Right lobe of liver (tissue), 6 donors: Measurements from ENCODE around the gene MINK1. TPM values are rescaled to one million over a fixed set of nuclear protein-coding genes. Genes with fewer than 3 reads are reported as not detected.

Source experiments
- ATAC-seq, 4 donors: fragments of 200-7000 bp; cut with Tn5 transposase; one replicate each; pipeline ENCODE4 v1.9.1; 2020; ENCODE audit warnings: mild to moderate bottlenecking in 4 of 4, moderate library complexity in 4 of 4
- DNase-seq, 3 donors: peaks; one replicate each; pipeline ENCODE4 v3.0.0-alpha.2; 2020
- H3K27ac ChIP-seq, 3 donors: fragments of 200-600 bp; one replicate each; pipeline ENCODE4 v1.8.0; 2022
- H3K27me3 ChIP-seq, 2 donors: fragments of 200-600 bp; one replicate each; pipeline ENCODE4 v1.8.0; 2022
- H3K36me3 ChIP-seq, 4 donors: fragments of 200-600 bp; sonication (generic) in 1 of 4; one replicate each; pipeline versions ENCODE4 v1.5.1 to v1.8.0; 2017 to 2022; ENCODE audit warnings: control low read depth in 1 of 4
- H3K4me1 ChIP-seq, 4 donors: fragments of 200-600 bp; sonication (generic) in 1 of 4; one replicate each; pipeline versions ENCODE4 v1.5.1 to v1.8.0; 2017 to 2022; ENCODE audit warnings: control low read depth in 1 of 4
- H3K4me3 ChIP-seq, 3 donors: fragments of 200-600 bp; one replicate each; pipeline ENCODE4 v1.8.0; 2022
- H3K9me3 ChIP-seq, 4 donors: fragments of 200-600 bp; sonication (generic) in 1 of 4; one replicate each; pipeline versions ENCODE4 v1.5.1 to v1.8.0; 2017 to 2022; ENCODE audit warnings: control low read depth in 1 of 4
- POLR2A ChIP-seq: fragments of 450-650 bp; IDR thresholded peaks from one replicate; pipeline ENCODE4 v1.6.1; 2017; ENCODE audit warnings: antibody characterized with exemption, mild to moderate bottlenecking
- WGBS: methylation state at CpG from one replicate; pipeline ENCODE4 v1.1.6; 2018; ENCODE audit warnings: low coverage, low lambda C conversion rate; ENCODE audit not compliant: insufficient coverage; ENCODE audit errors: missing lambda C conversion rate; 5-methylcytosine and 5-hydroxymethylcytosine counted together
- intact Hi-C, 2 donors: fragments of 100-400 bp; cut with DNase I; formaldehyde crosslinking; loops; one replicate each; pipeline versions ENCODE4 v1.11.2 to v1.14.1; 2022
- total RNA-seq, 6 experiments: library from RNA; depleted of rRNA in 2 of 6; stranded (reverse); fragments of >200 nt in 2 of 6; fragmentation: NEBNext Ultra II Directional in 3 of 6; extraction: Animal tissue kit (Norgen Biotek cat#: 25700) in 3 of 6; gene quantifications; one replicate each; pipeline versions ENCODE4 v1.1.0 to v1.2.4, GENCODE V29; 2016 to 2023
- TF ChIP-seq, protein P1 (sequence below), 4 donors: fragments of 200-600 bp in 3 of 4; fragments of 450-650 bp in 1 of 4; IDR thresholded peaks; one replicate each; pipeline versions ENCODE4 v1.5.1 to v1.8.0; 2016 to 2022; ENCODE audit warnings: antibody characterized with exemption in 4 of 4, mild to moderate bottlenecking in 2 of 4
- donor health status: DM: no; HTN: yes; CAD: no.
- donor health status: DM: no; HTN: no; CAD: no.
- donor health status: DM: no; HTN: no; CAD: no.
- donor health status: DM: no; HTN: yes; CAD: no.
- donor health status: DM: no; HTN: yes; CAD: no.

MINK1 gene
- total RNA-seq, 6 experiments from 2014 or later = 20.3 to 42.5 (median 28.0) TPM

DNA sequence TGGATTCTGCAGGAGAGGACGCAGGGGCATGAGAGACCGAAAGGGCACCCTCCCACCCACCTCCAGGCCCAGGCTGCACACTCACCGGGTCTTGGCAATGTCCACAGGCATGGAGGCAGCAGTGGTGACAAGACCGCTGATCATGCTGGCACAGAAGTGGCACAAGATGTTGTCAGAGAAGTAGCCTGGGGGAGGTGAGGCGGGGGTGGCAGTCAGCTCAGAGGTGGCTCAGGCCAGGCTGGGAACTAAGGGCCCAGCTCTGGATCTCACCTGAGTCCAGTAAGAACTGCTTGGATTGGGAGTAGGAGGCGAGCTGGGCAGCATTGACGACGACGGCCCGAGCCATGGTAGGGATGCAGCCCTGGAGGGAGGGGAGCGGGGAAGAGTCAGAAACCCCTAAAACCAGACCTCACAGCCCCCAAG lies 104.9 kb downstream of the MINK1 start:
- H3K9me3 ChIP-seq = no peaks in the 10 kb centered on the region
- 100% methylated on average over 6 of the region's 11 CpGs for WGBS
- H3K27ac ChIP-seq = no peak overlapping the region
- H3K4me3 ChIP-seq = no peak overlapping the region
- no peaks in the 10 kb centered on the region for H3K27me3 ChIP-seq
- H3K36me3 ChIP-seq = peaks cover 0 to 27% (median 3%) of the 10 kb centered on the region in 4 donors
- TF ChIP-seq POLR2A = no peak
- TF ChIP-seq, protein P1, sequence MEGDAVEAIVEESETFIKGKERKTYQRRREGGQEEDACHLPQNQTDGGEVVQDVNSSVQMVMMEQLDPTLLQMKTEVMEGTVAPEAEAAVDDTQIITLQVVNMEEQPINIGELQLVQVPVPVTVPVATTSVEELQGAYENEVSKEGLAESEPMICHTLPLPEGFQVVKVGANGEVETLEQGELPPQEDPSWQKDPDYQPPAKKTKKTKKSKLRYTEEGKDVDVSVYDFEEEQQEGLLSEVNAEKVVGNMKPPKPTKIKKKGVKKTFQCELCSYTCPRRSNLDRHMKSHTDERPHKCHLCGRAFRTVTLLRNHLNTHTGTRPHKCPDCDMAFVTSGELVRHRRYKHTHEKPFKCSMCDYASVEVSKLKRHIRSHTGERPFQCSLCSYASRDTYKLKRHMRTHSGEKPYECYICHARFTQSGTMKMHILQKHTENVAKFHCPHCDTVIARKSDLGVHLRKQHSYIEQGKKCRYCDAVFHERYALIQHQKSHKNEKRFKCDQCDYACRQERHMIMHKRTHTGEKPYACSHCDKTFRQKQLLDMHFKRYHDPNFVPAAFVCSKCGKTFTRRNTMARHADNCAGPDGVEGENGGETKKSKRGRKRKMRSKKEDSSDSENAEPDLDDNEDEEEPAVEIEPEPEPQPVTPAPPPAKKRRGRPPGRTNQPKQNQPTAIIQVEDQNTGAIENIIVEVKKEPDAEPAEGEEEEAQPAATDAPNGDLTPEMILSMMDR (IDR thresholded peaks at IDR 0.05) = no peak
- intact Hi-C loops = no loop called here
- DNase-seq = no peak
- H3K4me1 ChIP-seq = peaks cover 0 to 34% (median 14%) of the 10 kb centered on the region in 4 donors
- no peak for ATAC-seq

DNA sequence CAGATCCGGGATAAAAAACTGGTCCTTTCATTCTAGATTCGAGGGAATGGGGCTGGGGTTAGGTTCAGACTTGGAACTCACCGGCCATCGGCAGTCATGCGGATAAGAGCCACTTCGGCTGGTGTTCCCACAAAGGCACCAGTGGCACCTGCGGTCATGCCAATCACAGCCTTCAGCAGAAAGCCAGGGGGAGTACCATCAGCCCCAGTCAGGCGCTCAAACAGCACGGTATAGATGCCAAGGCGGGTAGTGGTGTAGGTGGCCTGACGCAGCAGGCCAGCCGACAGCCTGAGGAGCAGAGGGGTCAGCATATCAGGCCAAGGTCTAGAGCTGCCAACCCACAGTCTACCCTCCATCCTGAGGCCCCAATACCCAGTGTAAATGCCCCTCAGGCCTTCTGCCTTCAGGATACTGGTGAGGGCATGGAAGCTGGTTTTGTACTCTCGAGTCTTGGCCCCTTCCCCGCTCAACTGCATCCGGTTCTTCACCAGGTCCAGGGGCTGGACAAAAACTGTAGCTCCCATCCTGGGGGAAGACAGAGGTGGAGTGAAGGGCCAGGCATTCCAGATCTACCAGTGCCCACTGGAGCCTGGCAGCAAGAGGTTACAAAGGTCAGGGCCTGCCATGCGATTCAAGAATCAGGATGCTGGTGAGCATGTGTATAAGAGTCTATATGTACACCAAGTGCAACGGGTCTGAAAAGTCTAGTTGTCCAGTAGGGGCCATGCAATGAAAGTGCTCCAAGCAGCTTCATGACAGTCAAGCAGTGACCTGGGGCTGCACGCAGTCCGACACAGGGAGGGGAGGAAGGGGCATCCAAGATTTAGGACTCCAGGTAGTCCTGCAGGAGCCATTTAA lies 105.8 kb downstream of the MINK1 start:
- WGBS = 36% methylated on average over 10 of the region's 19 CpGs
- no peak for DNase-seq

DNA sequence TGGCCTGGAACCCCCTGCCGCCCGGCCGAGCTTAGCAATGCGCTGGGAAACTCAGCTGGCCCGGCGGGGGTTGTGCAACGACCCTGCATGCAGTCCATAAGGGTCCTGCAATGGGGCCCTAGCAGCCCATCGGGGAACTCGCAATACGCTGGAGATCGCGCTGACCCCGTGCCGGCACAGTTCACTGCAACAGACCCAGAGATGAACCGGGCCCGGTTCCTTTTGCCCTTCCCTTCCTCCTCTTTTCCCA lies 106.3 kb downstream of the MINK1 start:
- intact Hi-C loops = no loop called here
- ATAC-seq (peak in 2 of 4 donors; percentile 0 to 3), DNase-seq (peak in 1 of 3 donors; percentile 53)
- Histone ChIP-seq H3K27ac (peak overlapping the region; percentile 77 to 93 (median 83)), H3K9me3 (no peaks in the 10 kb centered on the region), H3K27me3 (no peaks in the 10 kb centered on the region), H3K4me3 (peak overlapping the region; percentile 83 to 95 (median 87)), H3K4me1 (peaks cover 0 to 28% (median 14%) of the 10 kb centered on the region in 4 donors), H3K36me3 (peaks cover 0 to 35% (median 5%) of the 10 kb centered on the region in 4 donors)
- WGBS = 0% methylated on average over 6 of the region's 16 CpGs
- TF ChIP-seq, protein P1 (IDR thresholded peaks at IDR 0.05) = no peak
- no peak for TF ChIP-seq POLR2A

More for the DNA sequence above, 105.8 kb downstream of the MINK1 start:
- intact Hi-C loops = no loop called here
- Histone ChIP-seq H3K9me3 (no peaks in the 10 kb centered on the region), H3K4me1 (peaks cover 0 to 33% (median 16%) of the 10 kb centered on the region in 4 donors), H3K27ac (peak overlapping the region; percentile 77 to 93 (median 83)), H3K27me3 (no peaks in the 10 kb centered on the region), H3K4me3 (peak overlapping the region; percentile 83 to 95 (median 87)), H3K36me3 (peaks cover 0 to 34% (median 4%) of the 10 kb centered on the region in 4 donors)
- no peak for ATAC-seq
- TF ChIP-seq POLR2A = no peak
- TF ChIP-seq, protein P1 (IDR thresholded peaks at IDR 0.05) = no peak

DNA sequence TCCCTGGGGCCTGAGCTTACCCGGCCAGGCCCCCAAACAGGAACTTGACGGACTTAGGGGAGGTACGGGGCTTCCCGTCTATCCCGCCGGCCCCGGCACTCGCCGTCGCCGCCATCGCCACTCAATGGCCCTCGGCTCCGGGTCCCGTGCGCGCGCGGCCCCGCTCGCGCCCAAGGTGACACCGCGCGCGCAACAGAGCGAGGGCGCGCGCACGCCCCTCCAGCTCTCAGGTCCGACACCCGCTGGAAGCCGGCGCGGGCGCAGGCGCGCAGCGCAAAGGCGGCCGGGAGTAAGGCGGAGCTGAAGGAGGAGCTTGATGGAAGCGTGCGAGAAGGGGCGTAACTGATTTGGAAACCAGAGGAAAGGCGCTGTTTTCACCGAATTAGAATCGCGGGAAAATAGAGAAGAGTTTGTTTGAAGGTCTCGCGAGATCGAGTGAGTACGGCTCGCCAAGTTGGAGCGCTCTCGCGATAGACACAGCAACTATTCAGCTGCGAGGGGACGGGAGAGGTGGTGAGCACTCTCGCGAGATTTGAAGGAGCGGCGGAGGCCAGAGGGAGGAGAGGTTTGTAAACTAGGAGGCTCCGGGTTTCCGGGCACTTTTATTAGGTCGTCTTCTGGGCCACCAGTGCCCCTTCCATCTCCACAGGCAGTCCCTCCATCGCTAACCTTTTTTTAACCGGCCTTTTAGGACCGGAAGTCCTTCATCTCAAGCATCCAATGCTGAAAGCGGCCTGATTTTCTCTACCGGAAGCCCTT lies 106.8 kb downstream of the MINK1 start, which contains the start of the genes RNF167 and SLC25A11:
Gene RNF167, plus strand, starts transcription at position 473 of the 759 bp plus-strand sequence. CDS start 642 bp downstream, outside the sequence.
Gene SLC25A11, minus strand, starts transcription at position 251 of the 759 bp plus-strand sequence. Its CDS starts 136 bp downstream, at position 115.
- no peaks in the 10 kb centered on the region for H3K27me3 ChIP-seq
- peak within 1 kb of the TSS; percentile 77 to 93 (median 83) for H3K27ac ChIP-seq
- ATAC-seq = peak; percentile 87 to 94 (median 90)
- under 1% methylated on average over 56 of the region's 72 CpGs for WGBS
- intact Hi-C loops = no loop called here
- H3K9me3 ChIP-seq = no peaks in the 10 kb centered on the region
- DNase-seq = peak; percentile 94 to 97 (median 96)
- peaks cover 0 to 24% (median 11%) of the 10 kb centered on the region in 4 donors for H3K4me1 ChIP-seq
- peaks cover 0 to 37% (median 8%) of the 10 kb centered on the region in 4 donors for H3K36me3 ChIP-seq
- peak; percentile 67 for TF ChIP-seq POLR2A
- TF ChIP-seq, protein P1 (IDR thresholded peaks at IDR 0.05) = no peak
- H3K4me3 ChIP-seq = peak within 1 kb of the TSS; percentile 83 to 95 (median 87)
